ENCODE measurements around the gene KAZN.

KAZN gene

DNA sequence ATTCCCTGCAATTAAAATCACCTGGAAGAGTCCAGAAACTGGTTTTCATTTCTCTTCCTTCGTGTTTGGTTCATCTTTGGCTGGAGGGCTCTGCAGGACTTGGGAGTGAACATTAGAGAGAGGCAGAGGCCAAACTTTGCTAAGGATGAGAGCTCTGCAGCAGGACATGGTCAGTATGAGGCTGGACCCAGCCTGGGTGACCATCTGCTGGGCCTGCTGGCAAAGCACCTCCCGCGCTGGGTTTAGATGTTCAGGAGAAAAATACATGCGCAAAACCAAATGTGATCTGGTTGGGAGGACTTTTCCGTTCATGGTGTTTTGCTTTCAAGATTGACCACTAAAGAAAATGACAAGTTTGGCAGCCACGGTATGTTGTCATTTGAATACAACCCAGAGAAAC, 15.9 kb downstream of the KAZN start:
- TF ChIP-seq, protein P1, sequence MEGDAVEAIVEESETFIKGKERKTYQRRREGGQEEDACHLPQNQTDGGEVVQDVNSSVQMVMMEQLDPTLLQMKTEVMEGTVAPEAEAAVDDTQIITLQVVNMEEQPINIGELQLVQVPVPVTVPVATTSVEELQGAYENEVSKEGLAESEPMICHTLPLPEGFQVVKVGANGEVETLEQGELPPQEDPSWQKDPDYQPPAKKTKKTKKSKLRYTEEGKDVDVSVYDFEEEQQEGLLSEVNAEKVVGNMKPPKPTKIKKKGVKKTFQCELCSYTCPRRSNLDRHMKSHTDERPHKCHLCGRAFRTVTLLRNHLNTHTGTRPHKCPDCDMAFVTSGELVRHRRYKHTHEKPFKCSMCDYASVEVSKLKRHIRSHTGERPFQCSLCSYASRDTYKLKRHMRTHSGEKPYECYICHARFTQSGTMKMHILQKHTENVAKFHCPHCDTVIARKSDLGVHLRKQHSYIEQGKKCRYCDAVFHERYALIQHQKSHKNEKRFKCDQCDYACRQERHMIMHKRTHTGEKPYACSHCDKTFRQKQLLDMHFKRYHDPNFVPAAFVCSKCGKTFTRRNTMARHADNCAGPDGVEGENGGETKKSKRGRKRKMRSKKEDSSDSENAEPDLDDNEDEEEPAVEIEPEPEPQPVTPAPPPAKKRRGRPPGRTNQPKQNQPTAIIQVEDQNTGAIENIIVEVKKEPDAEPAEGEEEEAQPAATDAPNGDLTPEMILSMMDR (IDR thresholded peaks at IDR 0.05; ENCODE audit: low read depth, low read length, poor library complexity, severe bottlenecking) = no peak
- no peak for TF ChIP-seq EZH2phosphoT487 (IDR thresholded peaks at IDR 0.05; ENCODE audit: borderline replicate concordance, low read length)
- H3K4me3 ChIP-seq (ENCODE audit: low read length) = no peak overlapping the region
- H3K4me1 ChIP-seq (ENCODE audit: control insufficient read depth, low read length) = no peaks in the 10 kb centered on the region
- no peaks in the 10 kb centered on the region for H4K20me1 ChIP-seq (ENCODE audit: control insufficient read depth, insufficient read depth, low read depth, low read length)
- no peaks in the 10 kb centered on the region for H3F3A ChIP-seq (ENCODE audit: control insufficient read depth, insufficient read depth)
- H3K36me3 ChIP-seq (ENCODE audit: control insufficient read depth, low read length) = no peaks in the 10 kb centered on the region
- H3K27ac ChIP-seq (ENCODE audit: low read depth, low read length) = no peak overlapping the region
- H3K27me3 ChIP-seq (ENCODE audit: control insufficient read depth, low read length) = peaks cover 4% of the 10 kb centered on the region
- H3K9me2 ChIP-seq (replicated peaks; ENCODE audit: control insufficient read depth, low read length) = no peaks in the 10 kb centered on the region
- no peaks in the 10 kb centered on the region for H3K9me3 ChIP-seq (ENCODE audit: control insufficient read depth, insufficient read depth, low read length)
- no peaks in the 10 kb centered on the region for H3K79me2 ChIP-seq (ENCODE audit: control insufficient read depth, low read length)
- H3K4me2 ChIP-seq (ENCODE audit: low read length) = no peak overlapping the region

DNA sequence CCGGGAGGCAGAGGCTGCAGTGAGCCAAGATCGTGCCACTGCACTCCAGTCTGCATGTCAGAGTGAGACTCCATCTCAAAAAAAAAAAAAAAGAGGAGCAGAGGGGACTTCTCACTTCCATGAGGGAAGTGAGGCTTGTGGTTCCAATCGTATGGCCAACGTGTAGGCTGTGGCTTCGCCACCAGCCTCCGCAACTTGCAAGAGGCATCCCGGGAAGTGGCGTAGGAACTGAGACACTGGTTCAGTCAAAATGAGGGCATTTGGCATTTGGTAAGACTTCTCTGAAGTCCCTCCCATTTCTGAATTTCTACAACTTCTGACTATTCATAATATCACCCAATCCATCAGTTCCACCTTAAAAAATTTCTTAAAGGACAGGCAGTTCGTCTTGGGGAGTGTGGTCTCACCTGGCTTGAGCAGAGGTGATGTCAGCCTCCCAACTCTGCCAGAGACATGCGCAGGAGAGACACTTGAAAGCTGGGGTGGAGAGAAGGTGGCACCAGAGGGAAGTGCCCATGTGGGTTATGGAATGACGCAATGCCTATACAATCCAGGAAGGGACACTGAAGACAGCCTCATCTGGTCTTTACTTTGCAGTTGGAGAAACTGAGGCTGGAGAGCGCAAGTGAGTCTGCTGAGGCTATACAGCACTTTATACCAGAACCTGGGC, 17.2 kb downstream of the KAZN start:
- Histone ChIP-seq H3K27ac (ENCODE audit: low read depth, low read length) (no peak overlapping the region), H3K4me1 (ENCODE audit: control insufficient read depth, low read length) (no peaks in the 10 kb centered on the region), H4K20me1 (ENCODE audit: control insufficient read depth, insufficient read depth, low read depth, low read length) (no peaks in the 10 kb centered on the region), H3K9me2 (replicated peaks; ENCODE audit: control insufficient read depth, low read length) (no peaks in the 10 kb centered on the region), H3F3A (ENCODE audit: control insufficient read depth, insufficient read depth) (no peaks in the 10 kb centered on the region), H3K36me3 (ENCODE audit: control insufficient read depth, low read length) (no peaks in the 10 kb centered on the region), H3K79me2 (ENCODE audit: control insufficient read depth, low read length) (no peaks in the 10 kb centered on the region), H3K27me3 (ENCODE audit: control insufficient read depth, low read length) (peaks cover 4% of the 10 kb centered on the region), H3K9me3 (ENCODE audit: control insufficient read depth, insufficient read depth, low read length) (no peaks in the 10 kb centered on the region), H3K4me3 (ENCODE audit: low read length) (no peak overlapping the region), H3K4me2 (ENCODE audit: low read length) (no peak overlapping the region)
- TF ChIP-seq EZH2phosphoT487 (IDR thresholded peaks at IDR 0.05; ENCODE audit: borderline replicate concordance, low read length) = no peak
- TF ChIP-seq, protein P1 (IDR thresholded peaks at IDR 0.05; ENCODE audit: low read depth, low read length, poor library complexity, severe bottlenecking) = no peak

DNA sequence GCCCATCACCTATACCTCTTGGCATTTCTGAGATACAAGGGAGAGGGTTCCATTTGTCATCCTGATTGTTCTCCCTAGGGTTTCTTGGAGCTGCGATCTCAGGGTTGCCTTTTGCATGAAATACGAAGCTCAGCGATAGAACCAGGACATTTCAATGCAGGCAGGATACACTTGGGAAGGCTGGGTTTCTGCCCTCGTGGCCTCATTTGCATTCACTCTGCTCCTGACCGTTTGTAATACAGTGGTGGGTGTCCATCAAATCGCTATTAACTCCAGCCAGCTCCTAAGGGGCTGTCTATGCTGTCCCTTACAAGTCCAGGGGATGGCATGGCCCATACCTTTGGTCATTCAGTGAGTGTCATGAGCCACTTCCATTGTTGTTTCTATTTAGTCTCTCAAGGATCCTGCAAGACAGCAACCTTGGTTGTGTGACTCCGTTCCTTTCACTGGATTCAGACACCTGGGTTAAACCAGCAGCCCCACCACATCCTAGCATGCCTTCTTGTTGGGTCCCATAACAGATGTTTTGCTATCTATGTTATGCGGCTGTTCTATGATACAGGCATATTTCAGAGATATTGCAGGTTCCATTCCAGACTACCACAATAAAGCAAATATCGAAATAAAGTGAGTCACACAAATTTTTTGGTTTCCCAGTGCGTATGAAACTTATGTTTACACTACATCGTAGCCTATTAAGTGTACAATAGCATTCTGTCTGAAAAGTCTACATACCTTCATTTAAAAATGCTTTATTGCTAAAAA, 18.3 kb downstream of the KAZN start:
- Histone ChIP-seq H3K36me3 (ENCODE audit: control insufficient read depth, low read length) (no peaks in the 10 kb centered on the region), H3K79me2 (ENCODE audit: control insufficient read depth, low read length) (no peaks in the 10 kb centered on the region), H3K4me2 (ENCODE audit: low read length) (no peak overlapping the region), H3K9me3 (ENCODE audit: control insufficient read depth, insufficient read depth, low read length) (no peaks in the 10 kb centered on the region), H3F3A (ENCODE audit: control insufficient read depth, insufficient read depth) (no peaks in the 10 kb centered on the region), H4K20me1 (ENCODE audit: control insufficient read depth, insufficient read depth, low read depth, low read length) (no peaks in the 10 kb centered on the region), H3K9me2 (replicated peaks; ENCODE audit: control insufficient read depth, low read length) (no peaks in the 10 kb centered on the region), H3K27me3 (ENCODE audit: control insufficient read depth, low read length) (peaks cover 4% of the 10 kb centered on the region), H3K27ac (ENCODE audit: low read depth, low read length) (no peak overlapping the region), H3K4me3 (ENCODE audit: low read length) (no peak overlapping the region), H3K4me1 (ENCODE audit: control insufficient read depth, low read length) (no peaks in the 10 kb centered on the region)
- TF ChIP-seq, protein P1 (IDR thresholded peaks at IDR 0.05; ENCODE audit: low read depth, low read length, poor library complexity, severe bottlenecking) = no peak
- no peak for TF ChIP-seq EZH2phosphoT487 (IDR thresholded peaks at IDR 0.05; ENCODE audit: borderline replicate concordance, low read length)
